WI38 (cell line): ENCODE data around the gene AUNIP.

ENCODE experiments used
- H3K4me3 ChIP-seq: 2 replicates; pipeline ENCODE4 v1.5.1; 2011; ENCODE audit warnings: low read depth, mild to moderate bottlenecking, control low read depth, low read length
- CTCF ChIP-seq: IDR thresholded peaks from 2 replicates; pipeline ENCODE4 v1.5.1; 2012; ENCODE audit warnings: low read depth, mild to moderate bottlenecking, control low read depth, low read length

Gene AUNIP

GRCh38 chr1:25795946-25796810 lies 63.1 kb downstream of the AUNIP start:
- H3K4me3 ChIP-seq = no peak overlapping the region
- no peak for TF ChIP-seq CTCF

- no peak overlapping the region for H3K4me3 ChIP-seq
- no peak for TF ChIP-seq CTCF
Observed at GRCh38 chr1:25795211-25795610, 64.0 kb downstream of the AUNIP start.

GRCh38 chr1:25794325-25794724 lies 64.9 kb downstream of the AUNIP start:
- TF ChIP-seq CTCF = no peak

GRCh38 chr1:25793585-25794170 lies 65.6 kb downstream of the AUNIP start:
- no peak for TF ChIP-seq CTCF
- no peak overlapping the region for H3K4me3 ChIP-seq

More at GRCh38 chr1:25794325-25794724, 64.9 kb downstream of the AUNIP start:
- H3K4me3 ChIP-seq = no peak overlapping the region

GRCh38 chr1:25792115-25792514 lies 67.1 kb downstream of the AUNIP start:
- no peak overlapping the region for H3K4me3 ChIP-seq
- TF ChIP-seq CTCF = no peak

GRCh38 chr1:25790472-25790871 lies 68.8 kb downstream of the AUNIP start:
- no peak overlapping the region for H3K4me3 ChIP-seq
- TF ChIP-seq CTCF = no peak

GRCh38 chr1:25787760-25788166 lies 71.5 kb downstream of the AUNIP start:
- no peak overlapping the region for H3K4me3 ChIP-seq
- no peak for TF ChIP-seq CTCF
